ENCODE results near the gene PRKAG2.

- TF ChIP-seq GABPA (IDR thresholded peaks at IDR 0.05 in 1 of 2, conservative IDR thresholded peaks at IDR 0.05 in 1 of 2) (no peak), CTCF (IDR thresholded peaks at IDR 0.05; ENCODE audit: low read depth, low read length, missing input control) (no peak), ATF3 (IDR thresholded peaks at IDR 0.05) (no peak), YY1 (IDR thresholded peaks at IDR 0.05) (no peak), MAX (IDR thresholded peaks at IDR 0.05) (no peak), TAF1 (conservative IDR thresholded peaks at IDR 0.05) (no peak), ZBTB33 (IDR thresholded peaks at IDR 0.05) (no peak), EGR1 (IDR thresholded peaks at IDR 0.05; ENCODE audit: low read depth in 2 of 2) (no peak), JUND (IDR thresholded peaks at IDR 0.05) (no peak), RAD21 (IDR thresholded peaks at IDR 0.05) (no peak), REST (IDR thresholded peaks at IDR 0.05) (no peak), NR2F2 (IDR thresholded peaks at IDR 0.05) (no peak), FOXA1 (IDR thresholded peaks at IDR 0.05) (no peak), SP1 (IDR thresholded peaks at IDR 0.05) (no peak)
Measured at GRCh38 chr7:151807846-151808245, 69.1 kb downstream of the PRKAG2 start.
